GM19395 (cell line): Measurements from ENCODE around the gene MAPK12.

Source experiments
- ATAC-seq: cut with Tn5 transposase; IDR thresholded peaks from one replicate; pipeline ENCODE4 v1.9.1; 2021; ENCODE audit warnings: mild to moderate bottlenecking, moderate library complexity; ENCODE audit not compliant: unreplicated experiment

The MAPK12 gene

DNA sequence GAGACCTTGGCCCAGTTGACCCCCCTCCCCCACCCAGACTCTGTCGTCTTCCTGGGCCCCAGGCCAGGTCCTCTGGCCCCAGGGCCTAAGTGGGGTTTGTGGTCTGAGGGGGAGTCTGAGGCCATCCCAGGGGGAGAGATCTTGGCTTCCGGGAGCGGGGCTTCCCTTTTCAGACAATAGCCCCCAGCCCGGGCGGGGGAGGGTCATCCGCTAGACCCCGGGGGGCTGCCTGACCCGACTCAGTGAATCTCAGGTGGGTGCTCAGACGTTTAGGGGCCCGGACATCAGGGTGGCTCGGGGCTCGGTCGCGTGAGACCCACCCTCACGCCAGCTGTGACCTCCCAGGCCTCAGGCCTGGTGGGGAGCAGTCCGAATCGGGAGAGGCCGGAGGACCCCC is 8.1 kb upstream of the MAPK12 start:
- ATAC-seq: no peak

DNA sequence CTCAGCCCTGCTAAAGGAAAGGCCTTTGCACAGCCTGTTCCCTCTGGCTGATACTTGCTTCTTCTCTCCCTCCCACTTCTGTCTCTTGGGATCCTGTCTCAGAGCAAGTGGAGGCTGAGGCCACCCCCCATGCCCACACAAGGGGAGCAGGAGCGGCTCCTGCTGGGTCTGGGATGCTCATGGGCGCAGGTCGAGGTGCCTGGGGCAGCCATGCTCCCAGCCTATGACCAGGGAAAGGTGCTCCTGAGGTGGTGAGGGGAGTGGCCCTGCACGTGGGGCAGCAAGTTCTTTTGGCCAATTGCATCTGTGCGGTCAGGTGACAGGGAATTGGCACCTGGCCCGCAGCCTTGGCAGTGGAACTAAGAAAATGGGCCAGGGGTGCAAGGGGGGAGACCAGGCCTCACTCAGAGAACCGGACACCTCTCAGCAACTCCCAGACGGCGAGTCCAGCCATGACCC is 7.2 kb upstream of the MAPK12 start:
- no peak for ATAC-seq

DNA sequence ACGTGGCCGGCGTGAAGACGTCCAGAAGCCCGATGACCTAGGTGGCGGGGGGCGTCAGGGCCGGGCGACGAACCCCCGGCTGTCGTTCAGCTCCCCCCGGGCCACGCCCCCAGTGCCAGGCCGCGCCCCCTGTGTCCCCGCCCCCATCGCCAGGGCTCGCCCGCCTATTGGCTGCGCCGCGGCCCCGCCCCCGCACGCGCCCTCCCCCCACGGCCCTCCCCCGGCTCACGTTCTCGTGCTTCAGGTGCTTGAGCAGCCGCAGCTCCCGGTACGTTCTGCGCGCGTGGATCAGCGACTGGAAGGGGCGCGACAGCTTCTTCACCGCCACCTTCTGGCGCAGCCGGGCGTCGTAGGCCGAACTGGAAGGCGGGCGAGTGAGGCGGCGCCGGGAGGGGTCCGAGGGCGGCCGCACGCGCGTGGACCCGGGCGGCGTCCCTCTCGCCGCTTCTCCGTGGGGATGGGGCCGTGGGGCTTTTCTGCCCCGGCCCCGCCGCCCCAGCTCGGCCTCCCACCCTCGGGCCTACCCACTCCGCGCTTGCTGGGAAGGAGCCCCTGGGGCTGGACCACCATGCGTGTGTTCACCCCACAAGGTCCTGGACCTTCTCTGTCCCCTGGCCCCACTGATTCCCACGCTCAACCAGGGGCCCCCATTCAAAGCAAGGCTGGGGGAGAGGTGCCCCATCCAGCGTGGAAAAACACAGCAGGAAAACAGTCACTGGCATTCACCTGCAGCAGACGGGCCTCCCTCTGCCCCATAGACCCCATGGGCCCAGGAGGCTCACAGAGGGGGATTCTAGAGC is 6.3 kb upstream of the MAPK12 start:
- ATAC-seq: no peak

DNA sequence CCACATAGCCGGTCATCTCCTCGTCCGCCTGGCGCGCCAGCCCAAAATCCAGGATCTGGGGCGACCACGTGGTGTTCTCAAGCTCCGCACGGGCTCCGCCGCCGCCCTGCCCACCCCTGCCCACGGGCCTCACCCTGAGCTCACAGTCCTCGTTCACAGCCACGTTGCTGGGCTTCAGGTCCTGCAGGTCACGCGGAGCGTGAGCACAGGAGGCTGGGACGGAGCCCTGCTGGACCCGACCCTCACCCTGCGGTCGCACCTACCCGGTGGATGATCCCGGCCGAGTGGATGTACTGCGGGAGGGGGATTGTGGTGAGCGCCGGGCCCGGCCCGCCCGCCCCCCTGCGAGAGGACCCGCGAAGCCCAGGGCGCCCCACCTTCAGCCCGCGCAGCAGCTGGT is 5.5 kb upstream of the MAPK12 start:
- no peak for ATAC-seq

DNA sequence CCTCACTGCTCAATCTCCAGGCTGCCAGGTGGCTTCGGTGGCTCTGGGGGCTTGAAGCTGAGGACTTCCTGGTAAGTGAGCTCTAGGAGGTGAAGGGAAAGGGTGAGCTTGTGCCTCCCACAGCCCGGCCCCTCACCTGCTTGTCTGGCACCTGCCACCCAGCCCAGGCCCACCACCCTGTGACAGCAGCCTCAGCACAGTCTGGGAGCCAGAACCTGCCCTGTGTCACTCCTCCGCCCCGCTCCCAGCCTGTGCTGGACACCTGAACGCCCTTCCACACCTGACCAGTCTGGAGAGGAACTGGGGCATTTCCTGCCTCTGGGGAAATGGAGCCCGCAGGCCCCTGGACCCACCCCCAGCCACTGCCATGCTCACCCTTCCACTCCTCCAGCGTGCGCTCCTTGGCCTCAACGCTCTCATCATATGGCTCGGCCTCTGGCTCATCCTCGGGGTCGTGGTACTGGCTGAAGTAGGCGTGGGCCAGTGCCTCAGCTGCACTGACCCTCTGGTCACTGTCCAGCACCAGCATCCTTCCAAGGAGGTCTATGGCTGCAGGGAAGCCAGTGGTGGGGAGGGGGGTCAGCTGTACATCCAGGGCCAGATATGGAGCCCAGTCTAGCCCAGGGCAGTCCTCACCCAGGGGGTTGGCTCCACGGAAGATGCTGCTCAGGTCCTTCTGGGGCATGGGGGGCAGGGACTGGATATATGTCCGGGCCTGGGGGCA is 3.6 kb upstream of the MAPK12 start:
- no peak for ATAC-seq

DNA sequence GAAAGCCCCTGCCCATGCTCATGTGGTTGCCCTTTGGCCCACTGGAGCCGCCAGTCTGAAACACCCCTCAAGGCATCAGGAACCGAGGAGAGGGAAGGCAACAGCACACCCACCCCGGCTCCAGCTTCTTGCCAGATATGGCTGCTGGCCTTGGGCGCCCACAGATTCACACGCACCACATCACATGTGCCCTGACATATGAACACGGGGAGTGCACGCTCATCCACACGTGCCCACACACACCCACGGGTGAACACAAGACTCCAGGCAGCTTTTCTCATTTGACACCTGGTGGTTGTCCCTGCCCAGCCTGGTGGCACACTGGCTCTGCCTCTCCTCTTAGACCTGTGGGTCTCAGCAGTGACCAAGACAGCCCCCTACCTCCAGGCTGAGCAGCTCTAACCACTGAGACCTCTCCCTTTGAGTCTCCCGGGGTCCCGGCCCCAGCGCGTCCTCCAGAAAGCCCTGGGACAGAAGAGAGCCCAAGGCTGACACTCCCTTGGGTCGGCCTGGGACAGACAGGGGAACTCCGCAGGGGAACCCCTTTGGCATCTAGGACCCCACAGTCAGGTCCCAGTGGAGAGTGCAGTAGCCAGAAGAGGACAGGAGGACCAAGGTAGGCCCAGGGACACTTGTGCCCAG is 2.7 kb upstream of the MAPK12 start:
- ATAC-seq: no peak

DNA sequence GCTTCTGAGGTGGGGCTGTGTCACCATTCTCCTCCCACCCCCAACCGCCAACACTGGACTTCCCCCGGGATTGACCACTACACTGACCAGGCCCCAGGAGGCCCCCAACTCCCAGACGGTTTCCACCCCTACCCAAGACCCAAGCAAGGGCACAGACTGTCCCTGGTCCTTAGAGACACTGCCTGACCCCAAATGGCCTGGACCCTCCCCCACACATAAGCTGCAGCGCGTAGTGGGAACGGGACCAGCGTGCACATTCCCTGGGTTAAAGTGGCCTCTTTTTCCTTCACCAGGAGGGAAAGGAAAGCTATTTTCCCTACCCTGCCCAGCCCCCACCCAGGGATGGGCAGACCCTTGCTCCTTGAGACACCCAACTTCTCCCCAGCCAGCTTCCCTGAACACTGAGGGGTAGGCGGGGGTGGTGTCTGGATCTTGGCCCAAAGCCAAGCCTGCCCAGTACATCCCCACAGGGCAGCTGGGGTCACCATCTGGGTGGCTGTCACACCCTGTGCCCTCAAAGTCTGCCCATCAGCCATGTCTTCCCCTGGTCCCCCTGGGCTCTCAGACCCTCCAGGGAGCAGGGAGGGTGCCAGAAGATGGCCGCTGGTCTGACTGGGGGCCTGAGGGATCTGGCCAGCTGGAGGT is 1.6 kb upstream of the MAPK12 start:
- ATAC-seq: no peak

DNA sequence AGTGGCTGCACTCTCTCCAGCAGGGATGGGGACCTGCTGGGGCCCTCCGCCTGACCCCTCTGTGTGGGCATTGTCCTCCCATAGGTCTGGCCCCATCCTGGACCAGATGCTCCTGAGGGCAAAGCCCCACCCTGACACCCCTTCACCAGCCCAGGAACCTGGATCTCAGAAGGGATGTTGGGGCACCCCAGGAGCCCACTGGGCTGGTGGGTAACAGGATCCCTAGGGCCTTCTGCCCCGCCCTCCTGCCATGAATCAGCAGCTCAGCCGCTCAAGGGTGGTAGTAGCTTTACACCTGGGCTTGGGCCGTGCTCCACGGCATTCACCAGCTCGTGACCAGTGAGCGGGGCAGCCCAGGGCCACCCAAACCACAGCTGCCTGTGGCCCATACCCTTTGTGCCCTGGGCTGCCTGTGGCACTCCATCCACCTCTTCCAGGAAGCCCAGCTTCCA is 1.0 kb upstream of the MAPK12 start:
- ATAC-seq: no peak

DNA sequence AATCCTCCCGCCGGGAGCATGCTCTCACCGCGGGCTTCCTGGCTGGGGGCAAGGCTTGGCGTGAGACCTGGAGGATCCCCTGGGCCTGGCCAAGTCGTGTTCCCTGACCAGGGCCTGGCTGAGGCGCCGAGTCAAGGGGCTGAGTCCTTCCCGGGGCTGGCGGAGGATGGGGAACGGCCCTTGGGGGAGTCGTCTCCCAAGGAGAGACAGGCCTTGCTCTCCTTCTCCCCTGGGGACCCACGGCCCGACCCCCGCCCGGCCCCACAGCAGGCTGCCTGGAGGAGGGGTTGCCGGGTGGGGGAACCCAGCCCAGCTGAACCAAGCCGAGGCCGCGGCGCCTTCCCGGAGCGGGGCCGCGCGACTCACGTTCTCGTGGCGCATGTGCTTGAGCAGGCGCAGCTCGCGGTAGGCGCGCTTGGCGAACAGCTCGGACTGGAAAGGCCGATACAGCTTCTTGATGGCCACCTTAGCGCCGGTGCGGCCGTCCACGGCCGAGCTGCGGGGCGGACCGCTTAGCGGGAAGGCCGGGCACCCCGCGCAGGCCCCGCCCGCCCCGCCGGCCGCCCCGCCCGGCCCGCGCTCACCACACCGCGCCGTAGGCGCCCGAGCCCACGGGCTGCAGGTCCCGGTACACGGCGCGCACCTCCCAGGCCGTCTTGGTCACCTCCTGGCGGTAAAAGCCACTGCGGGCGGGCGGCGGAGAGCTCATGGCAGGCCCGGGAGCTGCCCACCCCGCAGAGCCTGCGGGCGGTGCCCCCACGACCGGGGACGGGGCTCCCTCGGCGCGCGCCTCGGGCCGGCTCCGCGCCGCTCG is 475 bp downstream of the MAPK12 start:
- no peak for ATAC-seq

DNA sequence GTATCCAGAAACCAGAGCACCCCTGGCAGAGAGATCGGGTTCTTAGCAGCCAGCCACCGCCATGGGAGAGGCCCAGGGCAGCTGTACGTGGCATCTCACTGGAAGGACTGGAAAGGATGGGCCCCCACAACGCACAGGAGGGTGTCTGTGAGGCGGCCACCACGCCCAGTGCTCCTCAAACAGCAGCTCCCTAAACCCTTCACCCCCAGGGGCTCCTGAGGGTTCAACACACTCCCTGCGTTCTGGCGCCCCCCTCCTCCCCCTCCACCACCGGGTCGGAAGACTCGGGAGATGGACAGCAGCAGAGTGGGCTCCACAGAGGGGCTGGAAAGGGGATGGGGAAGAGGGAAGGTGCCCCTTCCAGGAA is 1.1 kb downstream of the MAPK12 start:
- no peak for ATAC-seq

DNA sequence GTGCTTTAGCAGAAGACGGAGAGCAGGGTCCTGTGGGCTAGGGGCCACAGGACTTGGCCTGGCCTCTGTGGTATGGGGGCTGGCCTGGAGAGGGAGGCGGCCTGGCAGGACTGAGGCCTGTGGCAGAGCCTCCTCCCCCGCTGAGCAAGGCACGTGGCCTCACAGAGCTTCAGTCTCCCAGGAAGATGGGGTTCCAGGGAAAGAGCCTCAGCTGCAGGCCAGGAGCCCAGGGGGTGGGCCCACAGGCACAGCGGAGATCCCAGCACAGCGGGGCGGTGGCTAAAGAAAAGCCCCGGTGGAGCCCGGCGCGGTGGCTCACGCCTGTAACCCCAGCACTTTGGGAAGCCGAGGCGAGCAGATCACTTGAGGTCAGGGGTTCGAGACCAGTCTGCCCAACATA is 2.2 kb downstream of the MAPK12 start:
- no peak for ATAC-seq

DNA sequence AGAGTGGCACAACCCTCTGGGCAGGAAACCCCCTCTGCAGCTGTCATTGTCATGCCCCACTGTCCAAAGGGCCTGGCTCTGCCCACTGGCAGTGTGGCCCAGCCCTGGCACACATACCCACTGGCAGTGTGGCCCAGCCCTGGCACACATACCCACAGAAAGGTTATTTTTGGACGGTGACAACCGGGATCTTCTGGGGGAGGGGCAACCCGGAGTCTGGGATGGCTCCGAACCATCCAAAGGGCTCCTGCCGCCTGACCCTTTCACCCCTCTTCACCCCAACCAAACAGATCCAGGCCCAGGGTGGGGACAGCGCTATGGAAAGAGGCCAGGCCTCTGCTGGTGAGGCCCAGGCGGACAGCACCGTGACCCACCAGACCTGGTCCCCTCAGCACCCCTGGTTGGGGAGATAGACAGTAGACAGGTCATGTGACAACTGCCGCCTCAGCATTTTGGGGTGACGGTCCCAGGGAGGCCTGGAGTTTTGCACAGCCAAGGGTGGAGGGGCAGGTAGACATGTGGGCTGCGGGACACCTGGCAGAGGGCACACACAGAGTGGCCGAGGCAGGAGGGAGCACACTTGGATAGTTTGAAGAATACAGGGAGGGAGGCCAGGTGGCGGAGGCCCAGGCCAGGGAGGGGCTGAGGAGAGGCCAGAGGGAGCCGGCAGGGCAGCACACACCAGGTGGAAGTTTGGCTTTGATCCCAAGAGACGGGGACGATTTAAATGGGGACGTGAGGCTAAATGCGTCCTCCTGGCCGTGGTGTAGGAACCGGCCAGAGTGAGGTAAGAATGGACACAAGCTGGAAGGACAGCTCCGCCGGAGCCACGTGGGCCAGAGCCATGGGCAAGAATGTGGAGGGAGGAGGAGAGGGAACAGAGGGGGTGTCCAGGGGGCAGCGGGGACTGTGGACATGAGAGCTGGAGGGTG is 2.9 kb downstream of the MAPK12 start:
- no peak for ATAC-seq

DNA sequence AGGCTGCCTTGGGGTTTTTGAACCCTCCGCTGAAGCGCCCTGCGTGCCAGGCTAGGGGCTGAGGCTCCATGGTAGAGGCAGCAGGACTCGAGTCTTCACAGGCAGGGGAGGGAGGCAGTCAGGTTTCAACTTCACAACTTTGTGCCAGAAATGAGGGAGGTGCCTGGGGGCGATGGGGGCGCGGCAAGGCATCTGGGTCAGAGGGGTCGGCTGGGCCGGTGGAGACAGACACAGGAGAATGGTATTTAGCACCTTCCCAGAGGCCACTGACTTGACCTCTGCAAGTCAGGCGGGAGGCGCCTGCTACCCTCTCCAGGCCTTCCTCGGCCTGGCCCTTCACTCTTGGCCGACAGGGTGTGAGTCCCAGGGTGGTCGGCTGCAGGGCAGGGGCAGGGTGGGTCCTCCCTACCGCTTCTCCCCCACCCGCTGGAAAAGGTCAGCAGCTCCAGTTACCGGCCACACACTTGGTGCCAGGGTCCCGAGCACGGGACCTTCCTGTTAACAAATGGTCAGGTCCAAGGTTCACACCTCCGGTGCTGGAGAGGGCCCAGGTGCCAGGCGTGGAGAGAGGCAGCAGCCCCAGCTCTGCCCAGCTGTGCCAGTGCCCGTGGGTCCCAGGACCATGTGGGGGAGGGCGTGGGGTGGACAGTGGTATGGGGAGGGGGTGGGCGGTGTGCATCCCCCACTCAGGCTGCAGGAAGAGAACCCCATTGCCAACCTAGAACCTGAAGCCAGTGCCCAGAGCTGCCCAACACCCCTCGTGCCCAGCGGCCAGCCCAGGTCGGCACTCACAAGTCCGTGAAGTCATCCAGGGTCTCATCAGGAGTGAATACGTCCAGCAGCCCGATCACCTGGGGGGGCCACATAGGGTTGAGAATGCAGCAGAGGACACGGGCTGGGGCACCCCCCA is 3.8 kb downstream of the MAPK12 start:
- ATAC-seq: no peak

DNA sequence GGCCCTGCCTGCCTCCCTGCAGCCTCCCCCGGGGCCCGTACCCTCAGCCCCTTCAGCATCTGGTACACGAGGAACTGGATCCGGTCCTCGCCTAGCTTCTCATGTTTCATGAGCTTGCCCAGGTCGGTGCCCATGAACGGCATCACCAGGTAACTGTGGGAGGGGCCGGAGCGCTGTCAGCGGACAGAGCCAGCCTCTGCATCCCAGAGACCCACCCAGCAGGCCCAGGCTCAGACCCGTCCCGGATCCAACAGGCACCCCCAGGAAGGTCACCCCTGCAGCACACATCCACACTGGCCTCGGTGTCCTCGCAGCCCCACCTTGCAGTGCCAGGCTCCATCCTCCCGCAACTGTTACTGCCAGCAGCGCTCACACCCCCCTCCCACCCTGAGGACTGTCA is 4.4 kb downstream of the MAPK12 start:
- ATAC-seq: no peak

DNA sequence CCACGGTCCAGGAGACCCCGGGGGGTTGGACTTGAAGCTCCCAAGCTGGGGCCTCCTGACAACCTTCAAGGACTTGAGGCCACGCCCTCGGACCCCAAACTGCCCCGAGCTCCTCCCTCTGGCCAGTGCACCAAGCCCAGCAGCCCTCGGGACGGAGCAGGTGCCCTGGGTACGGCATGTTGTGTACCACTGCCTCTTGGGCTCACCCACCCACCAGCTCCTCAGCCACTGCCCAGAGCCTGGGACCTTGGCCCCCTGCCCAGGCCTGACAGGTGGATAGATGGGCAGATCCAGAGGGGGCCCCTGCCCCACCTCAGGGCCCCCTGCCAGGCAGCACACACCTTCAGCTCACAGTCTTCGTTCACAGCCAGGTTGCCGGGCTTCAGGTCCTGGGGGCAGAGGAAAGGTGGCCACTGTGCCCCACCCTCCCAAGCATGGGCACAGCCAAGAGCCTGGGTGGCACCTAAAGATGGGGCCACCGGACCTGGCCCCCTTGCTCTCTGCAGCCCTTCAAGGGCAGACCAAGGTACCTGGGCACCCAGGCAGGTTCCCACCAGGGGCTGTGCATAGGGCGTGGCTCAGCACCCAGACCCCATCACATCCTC is 5.1 kb downstream of the MAPK12 start:
- no peak for ATAC-seq

DNA sequence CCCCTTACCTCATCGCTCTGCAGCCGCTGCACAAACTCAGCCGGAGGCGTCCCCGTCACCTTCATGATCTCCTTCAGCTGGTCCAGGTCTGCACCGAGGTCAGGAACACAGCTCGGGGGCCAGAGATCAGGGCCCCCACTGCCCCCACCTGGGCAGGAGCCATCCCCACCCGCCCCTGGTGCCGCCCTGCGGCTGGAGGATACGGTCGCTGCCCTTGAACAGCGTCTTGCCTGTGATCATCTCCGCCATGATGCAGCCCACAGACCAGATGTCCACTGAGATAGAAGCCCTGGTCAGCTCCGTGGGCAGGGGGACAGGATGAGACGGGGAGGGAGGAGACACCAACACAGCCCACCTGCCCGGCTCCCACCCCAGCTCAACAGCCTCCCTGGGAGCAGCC is 5.9 kb downstream of the MAPK12 start:
- no peak for ATAC-seq

DNA sequence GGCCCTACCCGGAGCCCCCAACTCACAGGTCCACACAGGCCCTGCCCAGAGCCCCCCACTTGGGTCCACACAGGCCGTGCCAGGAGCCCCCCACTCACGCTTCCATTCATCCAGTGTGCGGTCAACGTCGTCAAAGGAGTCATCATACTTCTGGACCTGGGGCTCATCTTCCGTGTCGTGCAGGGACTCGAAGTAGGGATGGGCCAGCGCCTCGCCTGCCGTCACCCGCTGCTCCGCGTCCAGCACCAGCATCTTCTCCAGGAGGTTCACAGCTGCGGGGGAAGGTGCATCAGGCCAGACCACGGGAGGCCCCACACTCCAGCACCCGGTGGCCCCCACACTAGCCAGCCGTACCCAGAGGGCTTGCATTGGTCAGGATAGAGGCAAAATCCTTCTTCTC is 6.4 kb downstream of the MAPK12 start:
- ATAC-seq: no peak

DNA sequence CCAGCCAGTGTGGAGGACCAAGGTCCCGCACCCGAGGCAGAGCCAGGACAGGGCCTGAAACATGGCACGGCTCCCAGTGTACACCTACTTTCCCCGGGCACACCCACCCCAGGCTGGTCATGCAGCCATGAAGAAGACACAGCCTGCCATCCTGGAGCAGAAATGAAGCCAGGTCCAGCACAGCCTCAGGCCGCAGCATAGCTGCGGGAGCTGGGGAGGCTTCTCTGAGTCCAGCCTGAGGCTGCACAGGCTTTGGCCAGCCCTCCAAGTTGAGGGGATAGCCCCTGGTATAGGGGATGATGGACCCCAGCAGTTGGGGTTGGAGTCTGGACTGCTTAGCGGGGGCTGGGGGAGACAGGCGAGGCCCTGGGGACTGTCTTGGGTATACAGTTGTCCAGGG is 7.5 kb downstream of the MAPK12 start:
- no peak for ATAC-seq
